GM12878 (cell line): ENCODE results near the gene SLC25A51. TPM values are rescaled to one million over a fixed set of nuclear protein-coding genes. Genes with fewer than 3 reads are reported as not detected.

ENCODE experiments used
- ATAC-seq: fragments of 200-7000 bp; cut with Tn5 transposase; 3 replicates; pipeline ENCODE4 v1.9.1; 2020; ENCODE audit warnings: mild to moderate bottlenecking, moderate library complexity
- BruUV-seq: library from RNA; stranded (reverse); fragments of 400-500 nt; replicated peaks from 2 replicates; lab custom pipeline; 2021; lab: Mats Ljungman, UMichigan
- CTCF ChIA-PET: fragments of 300-600 bp; sonication (Branson Sonifier 250); formaldehyde crosslinking; extraction: SDS; loops from one replicate; lab custom pipeline; 2021; ENCODE audit warnings: inconsistent platforms; lab: Yijun Ruan, JAX
- POLR2A ChIA-PET: fragments of 350-600 bp; formaldehyde crosslinking; extraction: SDS; loops from one replicate; lab custom pipeline; 2021; ENCODE audit warnings: inconsistent platforms; lab: Charles Lee
- RAD21 ChIA-PET: fragments of 300-600 bp; sonication (Branson Sonifier 250); formaldehyde crosslinking; loops from one replicate; lab custom pipeline; 2023; ENCODE audit warnings: antibody characterized with exemption; ENCODE audit not compliant: unreplicated experiment; lab: Charles Lee
- SMC1A ChIA-PET: fragments of 300-600 bp; sonication (Branson Sonifier 250); formaldehyde crosslinking; loops from one replicate; lab custom pipeline; 2023; ENCODE audit not compliant: unreplicated experiment, uncharacterized antibody; lab: Charles Lee
- DNase-seq: peaks from one replicate; pipeline ENCODE4 v3.0.0-alpha.2; 2011; ENCODE audit warnings: low read depth, low spot score
- FAIRE-seq: peaks from 3 replicates; lab custom pipeline; 2011; peaks lifted over from hg19 to GRCh38; lab: Jason Lieb, UNC
- H2AFZ ChIP-seq: 2 replicates; pipeline ENCODE4 v1.6.0; 2011; ENCODE audit warnings: low read depth, low read length, control low read depth; ENCODE audit not compliant: control insufficient read depth
- H3K27ac ChIP-seq: 2 replicates; pipeline ENCODE4 v1.5.1; 2011; ENCODE audit warnings: control low read depth; ENCODE audit not compliant: control insufficient read depth, insufficient read depth
- H3K27me3 ChIP-seq, 2 experiments: replicated peaks in 1 of 2; 2 replicates each; pipeline versions ENCODE4 v1.6.0 to v1.6.1; 2011; ENCODE audit warnings: low read length in 1 of 2; ENCODE audit not compliant: control insufficient read depth in 2 of 2, insufficient read depth in 2 of 2
- H3K36me3 ChIP-seq, 2 experiments: 2 replicates each; pipeline ENCODE4 v1.5.1; 2011; ENCODE audit warnings: low read length in 1 of 2; ENCODE audit not compliant: control insufficient read depth in 2 of 2, insufficient read depth in 2 of 2
- H3K4me1 ChIP-seq: 2 replicates; pipeline ENCODE4 v1.6.1; 2011; ENCODE audit warnings: mild to moderate bottlenecking, low read length, moderate library complexity, mixed read lengths; ENCODE audit not compliant: control insufficient read depth, insufficient read depth
- H3K4me2 ChIP-seq: 2 replicates; pipeline ENCODE4 v1.6.0; 2011; ENCODE audit warnings: control low read depth; ENCODE audit not compliant: control insufficient read depth, insufficient read depth
- H3K4me3 ChIP-seq: fragments of 200-600 bp; sonication (generic); 2 replicates; pipeline ENCODE4 v1.5.1; 2016
- H3K79me2 ChIP-seq: 2 replicates; pipeline ENCODE4 v1.6.0; 2011; ENCODE audit warnings: low read length; ENCODE audit not compliant: control insufficient read depth, insufficient read depth
- H3K9ac ChIP-seq: 2 replicates; pipeline ENCODE4 v1.8.0; 2011; ENCODE audit warnings: low read length, control low read depth, mixed read lengths; ENCODE audit not compliant: control insufficient read depth, insufficient read depth
- H3K9me3 ChIP-seq: replicated peaks from 3 replicates; pipeline ENCODE4 v1.5.1; 2011; ENCODE audit warnings: mild to moderate bottlenecking, low read length; ENCODE audit not compliant: control insufficient read depth, insufficient read depth
- H4K20me1 ChIP-seq: 2 replicates; pipeline ENCODE4 v1.6.0; 2011; ENCODE audit not compliant: control insufficient read depth, insufficient read depth
- EP300 ChIP-seq, 2 experiments: fragments of 150-350 bp in 1 of 2; IDR thresholded peaks; 2 replicates each; pipeline ENCODE4 v1.6.1; 2011 to 2012; ENCODE audit warnings: low read depth in 2 of 2, low read length in 2 of 2, borderline replicate concordance in 1 of 2, improper control_type of control experiment in 1 of 2, inconsistent platforms in 1 of 2; ENCODE audit not compliant: control insufficient read depth in 1 of 2
- HDAC6 ChIP-seq: fragments of 200-600 bp; sonication (generic); IDR thresholded peaks from one replicate; pipeline ENCODE4 v1.8.0; 2017; ENCODE audit warnings: antibody characterized with exemption; ENCODE audit not compliant: unreplicated experiment
- WGBS: methylation state at CpG from one replicate; pipeline ENCODE4 v1.1.6; 2016; ENCODE audit warnings: low lambda C conversion rate; ENCODE audit not compliant: insufficient replicate concordance, insufficient coverage; ENCODE audit errors: missing lambda C conversion rate; 5-methylcytosine and 5-hydroxymethylcytosine counted together
- in situ Hi-C: fragments of 300-500 bp; cut with MboI; formaldehyde crosslinking; loops from 9 replicates; pipeline ENCODE4 v1.14.3; 2018; ENCODE audit warnings: mixed read lengths
- intact Hi-C: fragments of 100-400 bp; cut with micrococcal nuclease; formaldehyde crosslinking; loops from one replicate; pipeline ENCODE4 v1.14.2; 2022; ENCODE audit not compliant: unreplicated experiment
- polyA plus RNA-seq, 11 experiments: library from polyadenylated mRNA; depleted of rRNA in 4 of 11; unstranded in 6 of 11; stranded (reverse) in 5 of 11; fragments of >200 nt; fragmentation: Nextera tagmentation in 4 of 11; fragmentation: Illumina TruSeq in 1 of 11; extraction: Ambion mirVana in 4 of 11; extraction: Trizol in 1 of 11; gene quantifications; 1 replicate in 1 of 11; 2 replicates in 10 of 11; pipeline versions ENCODE4 v1.2.1 to v1.2.3, GENCODE V29; 2011 to 2016; ENCODE audit warnings: inconsistent platforms in 2 of 11, missing spikeins in 2 of 11, low read depth in 1 of 11
- total RNA-seq, 4 experiments: library from RNA; depleted of rRNA in 3 of 4; stranded (reverse); fragments of >200 nt in 3 of 4; fragmentation: Illumina TruSeq in 1 of 4; extraction: Trizol in 1 of 4; gene quantifications; 2 replicates each; pipeline versions ENCODE4 v1.2.1 to v1.2.3, GENCODE V29; 2013 to 2021
- TF ChIP-seq, protein P1 (sequence below): IDR thresholded peaks from 2 replicates; pipeline ENCODE4 v1.6.1; 2012; ENCODE audit warnings: improper control_type of control experiment, low read depth, low read length; ENCODE audit not compliant: insufficient replicate concordance
- TF ChIP-seq, protein P2 (sequence below): IDR thresholded peaks from 2 replicates; pipeline ENCODE4 v1.6.1; 2012; ENCODE audit warnings: low read depth, low read length, improper control_type of control experiment

Gene SLC25A51
- total and polyA plus RNA-seq, 10 of the 15 experiments (the other 5 are each of a cell fraction or from before 2014, with no cell fraction given) = 3.8 to 29.3 (median 13.2) TPM

DNA sequence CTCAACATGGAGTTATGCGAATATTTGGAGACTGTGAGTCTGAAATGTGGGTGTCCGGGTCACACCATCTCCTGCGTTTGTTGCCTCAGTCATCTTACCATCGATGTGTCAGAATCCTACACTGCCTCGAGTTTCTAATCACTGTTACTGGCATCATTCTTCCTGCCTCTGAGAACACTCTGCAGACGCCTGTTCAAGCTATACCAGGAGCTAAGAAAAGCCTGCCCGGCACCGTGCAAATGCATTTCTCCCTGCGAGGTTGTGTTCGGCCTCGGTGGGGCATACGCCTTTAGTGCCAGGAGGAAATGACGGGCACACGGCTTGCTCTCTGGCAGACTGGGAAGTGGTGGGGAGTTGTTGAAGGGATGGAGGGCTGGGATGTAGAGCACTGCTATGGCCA is 31.2 kb upstream of the SLC25A51 start (continued):
- TF ChIP-seq, protein P1, sequence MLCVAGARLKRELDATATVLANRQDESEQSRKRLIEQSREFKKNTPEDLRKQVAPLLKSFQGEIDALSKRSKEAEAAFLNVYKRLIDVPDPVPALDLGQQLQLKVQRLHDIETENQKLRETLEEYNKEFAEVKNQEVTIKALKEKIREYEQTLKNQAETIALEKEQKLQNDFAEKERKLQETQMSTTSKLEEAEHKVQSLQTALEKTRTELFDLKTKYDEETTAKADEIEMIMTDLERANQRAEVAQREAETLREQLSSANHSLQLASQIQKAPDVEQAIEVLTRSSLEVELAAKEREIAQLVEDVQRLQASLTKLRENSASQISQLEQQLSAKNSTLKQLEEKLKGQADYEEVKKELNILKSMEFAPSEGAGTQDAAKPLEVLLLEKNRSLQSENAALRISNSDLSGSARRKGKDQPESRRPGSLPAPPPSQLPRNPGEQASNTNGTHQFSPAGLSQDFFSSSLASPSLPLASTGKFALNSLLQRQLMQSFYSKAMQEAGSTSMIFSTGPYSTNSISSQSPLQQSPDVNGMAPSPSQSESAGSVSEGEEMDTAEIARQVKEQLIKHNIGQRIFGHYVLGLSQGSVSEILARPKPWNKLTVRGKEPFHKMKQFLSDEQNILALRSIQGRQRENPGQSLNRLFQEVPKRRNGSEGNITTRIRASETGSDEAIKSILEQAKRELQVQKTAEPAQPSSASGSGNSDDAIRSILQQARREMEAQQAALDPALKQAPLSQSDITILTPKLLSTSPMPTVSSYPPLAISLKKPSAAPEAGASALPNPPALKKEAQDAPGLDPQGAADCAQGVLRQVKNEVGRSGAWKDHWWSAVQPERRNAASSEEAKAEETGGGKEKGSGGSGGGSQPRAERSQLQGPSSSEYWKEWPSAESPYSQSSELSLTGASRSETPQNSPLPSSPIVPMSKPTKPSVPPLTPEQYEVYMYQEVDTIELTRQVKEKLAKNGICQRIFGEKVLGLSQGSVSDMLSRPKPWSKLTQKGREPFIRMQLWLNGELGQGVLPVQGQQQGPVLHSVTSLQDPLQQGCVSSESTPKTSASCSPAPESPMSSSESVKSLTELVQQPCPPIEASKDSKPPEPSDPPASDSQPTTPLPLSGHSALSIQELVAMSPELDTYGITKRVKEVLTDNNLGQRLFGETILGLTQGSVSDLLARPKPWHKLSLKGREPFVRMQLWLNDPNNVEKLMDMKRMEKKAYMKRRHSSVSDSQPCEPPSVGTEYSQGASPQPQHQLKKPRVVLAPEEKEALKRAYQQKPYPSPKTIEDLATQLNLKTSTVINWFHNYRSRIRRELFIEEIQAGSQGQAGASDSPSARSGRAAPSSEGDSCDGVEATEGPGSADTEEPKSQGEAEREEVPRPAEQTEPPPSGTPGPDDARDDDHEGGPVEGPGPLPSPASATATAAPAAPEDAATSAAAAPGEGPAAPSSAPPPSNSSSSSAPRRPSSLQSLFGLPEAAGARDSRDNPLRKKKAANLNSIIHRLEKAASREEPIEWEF = no peak
- TF ChIP-seq HDAC6 = no peak

DNA sequence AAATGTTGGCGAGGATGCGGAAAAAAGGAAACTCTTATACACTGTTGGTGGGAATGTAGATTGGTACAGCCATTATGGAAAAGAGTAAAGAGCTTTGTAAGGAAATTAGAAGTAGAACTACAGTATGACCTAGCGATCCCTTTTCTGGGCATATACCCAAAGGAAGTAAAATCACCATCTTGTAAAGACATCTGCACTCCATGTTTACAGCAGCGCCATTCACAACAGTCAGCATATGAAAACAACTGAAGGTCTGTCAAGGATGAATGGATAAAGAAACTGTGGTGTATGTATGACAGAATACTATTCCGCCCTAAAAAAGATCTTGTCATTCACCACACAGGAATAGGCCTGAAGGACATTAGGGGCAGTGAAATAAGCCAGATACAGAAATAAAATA is 27.7 kb upstream of the SLC25A51 start:
- no peaks in the 10 kb centered on the region for H3K36me3 ChIP-seq
- no peaks in the 10 kb centered on the region for H3K79me2 ChIP-seq
- no peak overlapping the region for H3K27ac ChIP-seq
- H4K20me1 ChIP-seq = no peaks in the 10 kb centered on the region
- ChIA-PET SMC1A (interaction anchor here (0.6 kb wide), 1 partner anchor 450 kb away, joined by 3 read pairs; no protein-coding TSS in a partner anchor), RAD21 (no interaction called here), CTCF (no interaction called here)
- ATAC-seq = no peak
- no peak overlapping the region for H3K4me2 ChIP-seq
- no peaks in the 10 kb centered on the region for H3K9me3 ChIP-seq
- no peak for DNase-seq
- 85% methylated on average over 5 of the region's 5 CpGs for WGBS
- TF ChIP-seq, protein P2, sequence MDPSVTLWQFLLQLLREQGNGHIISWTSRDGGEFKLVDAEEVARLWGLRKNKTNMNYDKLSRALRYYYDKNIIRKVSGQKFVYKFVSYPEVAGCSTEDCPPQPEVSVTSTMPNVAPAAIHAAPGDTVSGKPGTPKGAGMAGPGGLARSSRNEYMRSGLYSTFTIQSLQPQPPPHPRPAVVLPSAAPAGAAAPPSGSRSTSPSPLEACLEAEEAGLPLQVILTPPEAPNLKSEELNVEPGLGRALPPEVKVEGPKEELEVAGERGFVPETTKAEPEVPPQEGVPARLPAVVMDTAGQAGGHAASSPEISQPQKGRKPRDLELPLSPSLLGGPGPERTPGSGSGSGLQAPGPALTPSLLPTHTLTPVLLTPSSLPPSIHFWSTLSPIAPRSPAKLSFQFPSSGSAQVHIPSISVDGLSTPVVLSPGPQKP = no peak
- TF ChIP-seq EP300 (IDR thresholded peaks at IDR 0.05; ENCODE audit: borderline replicate concordance in 1 of 2, control insufficient read depth in 1 of 2, low read depth in 2 of 2, low read length in 2 of 2) = no peak
- TF ChIP-seq, all 136 proteins: peak for 0
- no TSS peak for BruUV-seq
- POLR2A ChIA-PET = no interaction called here
- Histone ChIP-seq H3K27me3 (no peaks in the 10 kb centered on the region), H2AFZ (no peak overlapping the region), H3K4me1 (no peaks in the 10 kb centered on the region; the same call in 1 of the 2 replicates), H3K9ac (no peak overlapping the region), H3K4me3 (no peak overlapping the region)
- in situ Hi-C loops = no loop called here
- intact Hi-C loops = no loop called here
- FAIRE-seq = no peak
